ENCODE measurements around the gene GAGE13. TPM values are rescaled to one million over a fixed set of nuclear protein-coding genes. Genes with fewer than 3 reads are reported as not detected.

GAGE13 gene
- total and polyA plus RNA-seq, 9 of the 15 experiments (the other 6 are each of a cell fraction or from before 2014, with no cell fraction given), result 31.6 to 506 (median 154) TPM

DNA sequence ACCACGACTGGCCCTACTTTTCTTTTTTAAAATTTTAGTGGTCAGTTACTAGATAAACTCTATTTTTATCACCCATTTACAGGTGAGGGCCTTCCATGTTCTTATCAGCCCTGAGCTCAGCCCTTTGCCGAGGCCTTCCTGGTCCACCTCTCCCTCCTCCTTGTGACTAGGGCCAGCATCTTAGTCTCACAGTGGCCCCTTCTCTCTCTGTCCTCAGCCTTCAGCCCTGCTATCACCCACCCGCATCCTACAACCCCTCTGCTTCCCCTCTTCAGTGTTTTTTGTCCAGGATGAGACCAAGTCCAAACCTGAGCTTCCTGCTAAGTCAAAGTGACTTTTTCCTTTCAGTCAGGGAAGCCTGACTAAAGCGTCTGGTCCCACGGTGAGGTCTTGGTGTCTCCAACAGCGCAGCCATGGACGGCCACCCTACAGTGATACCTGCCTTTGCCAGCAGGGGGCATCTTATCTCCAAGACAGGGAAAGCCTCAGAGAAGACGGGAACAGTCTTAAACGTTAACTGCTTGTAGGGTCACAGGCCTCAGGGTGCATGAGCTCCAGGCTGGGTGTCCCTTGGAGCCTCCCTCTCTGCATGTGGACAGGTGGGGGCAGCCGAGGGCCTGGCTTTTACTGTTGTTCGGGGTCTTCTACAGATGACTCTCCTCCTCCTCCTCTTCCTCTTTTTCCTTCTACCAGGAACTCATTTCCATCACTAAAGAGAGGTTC lies 39.6 kb upstream of the GAGE13 start (continued):
- TF ChIP-seq, protein P1, sequence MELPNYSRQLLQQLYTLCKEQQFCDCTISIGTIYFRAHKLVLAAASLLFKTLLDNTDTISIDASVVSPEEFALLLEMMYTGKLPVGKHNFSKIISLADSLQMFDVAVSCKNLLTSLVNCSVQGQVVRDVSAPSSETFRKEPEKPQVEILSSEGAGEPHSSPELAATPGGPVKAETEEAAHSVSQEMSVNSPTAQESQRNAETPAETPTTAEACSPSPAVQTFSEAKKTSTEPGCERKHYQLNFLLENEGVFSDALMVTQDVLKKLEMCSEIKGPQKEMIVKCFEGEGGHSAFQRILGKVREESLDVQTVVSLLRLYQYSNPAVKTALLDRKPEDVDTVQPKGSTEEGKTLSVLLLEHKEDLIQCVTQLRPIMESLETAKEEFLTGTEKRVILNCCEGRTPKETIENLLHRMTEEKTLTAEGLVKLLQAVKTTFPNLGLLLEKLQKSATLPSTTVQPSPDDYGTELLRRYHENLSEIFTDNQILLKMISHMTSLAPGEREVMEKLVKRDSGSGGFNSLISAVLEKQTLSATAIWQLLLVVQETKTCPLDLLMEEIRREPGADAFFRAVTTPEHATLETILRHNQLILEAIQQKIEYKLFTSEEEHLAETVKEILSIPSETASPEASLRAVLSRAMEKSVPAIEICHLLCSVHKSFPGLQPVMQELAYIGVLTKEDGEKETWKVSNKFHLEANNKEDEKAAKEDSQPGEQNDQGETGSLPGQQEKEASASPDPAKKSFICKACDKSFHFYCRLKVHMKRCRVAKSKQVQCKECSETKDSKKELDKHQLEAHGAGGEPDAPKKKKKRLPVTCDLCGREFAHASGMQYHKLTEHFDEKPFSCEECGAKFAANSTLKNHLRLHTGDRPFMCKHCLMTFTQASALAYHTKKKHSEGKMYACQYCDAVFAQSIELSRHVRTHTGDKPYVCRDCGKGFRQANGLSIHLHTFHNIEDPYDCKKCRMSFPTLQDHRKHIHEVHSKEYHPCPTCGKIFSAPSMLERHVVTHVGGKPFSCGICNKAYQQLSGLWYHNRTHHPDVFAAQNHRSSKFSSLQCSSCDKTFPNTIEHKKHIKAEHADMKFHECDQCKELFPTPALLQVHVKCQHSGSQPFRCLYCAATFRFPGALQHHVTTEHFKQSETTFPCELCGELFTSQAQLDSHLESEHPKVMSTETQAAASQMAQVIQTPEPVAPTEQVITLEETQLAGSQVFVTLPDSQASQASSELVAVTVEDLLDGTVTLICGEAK (IDR thresholded peaks at IDR 0.05), result no peak
- TF ChIP-seq, protein P1 (CRISPR knock-in tag; IDR thresholded peaks at IDR 0.05), result no peak
- TF ChIP-seq, protein P2, sequence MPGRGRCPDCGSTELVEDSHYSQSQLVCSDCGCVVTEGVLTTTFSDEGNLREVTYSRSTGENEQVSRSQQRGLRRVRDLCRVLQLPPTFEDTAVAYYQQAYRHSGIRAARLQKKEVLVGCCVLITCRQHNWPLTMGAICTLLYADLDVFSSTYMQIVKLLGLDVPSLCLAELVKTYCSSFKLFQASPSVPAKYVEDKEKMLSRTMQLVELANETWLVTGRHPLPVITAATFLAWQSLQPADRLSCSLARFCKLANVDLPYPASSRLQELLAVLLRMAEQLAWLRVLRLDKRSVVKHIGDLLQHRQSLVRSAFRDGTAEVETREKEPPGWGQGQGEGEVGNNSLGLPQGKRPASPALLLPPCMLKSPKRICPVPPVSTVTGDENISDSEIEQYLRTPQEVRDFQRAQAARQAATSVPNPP (IDR thresholded peaks at IDR 0.05; ENCODE audit: borderline replicate concordance, insufficient read depth, insufficient read length), result no peak
- TF ChIP-seq TBP (optimal IDR thresholded peaks at IDR 0.05; ENCODE audit: low read depth, low read length) (no peak), TAF15 (IDR thresholded peaks at IDR 0.05; ENCODE audit: low read depth, low read length) (no peak), ARNT (IDR thresholded peaks at IDR 0.05) (no peak), HLTF (IDR thresholded peaks at IDR 0.05) (no peak), ZFP36 (IDR thresholded peaks at IDR 0.05; ENCODE audit: low read depth, low read length, partially characterized antibody) (no peak), RAD21 (CRISPR knock-in tag; conservative IDR thresholded peaks at IDR 0.05 in 1 of 2, IDR thresholded peaks at IDR 0.05 in 1 of 2) (peak; percentile 58 to 85), RBBP5 (IDR thresholded peaks at IDR 0.05; ENCODE audit: borderline replicate concordance, insufficient read depth, low read length, poor library complexity, severe bottlenecking) (no peak), CBX1 (IDR thresholded peaks at IDR 0.05; ENCODE audit: low read depth) (no peak), ZNF75A (CRISPR knock-in tag; IDR thresholded peaks at IDR 0.05) (no peak), HIVEP1 (CRISPR knock-in tag; IDR thresholded peaks at IDR 0.05) (no peak)
- TF ChIP-seq, protein P3, sequence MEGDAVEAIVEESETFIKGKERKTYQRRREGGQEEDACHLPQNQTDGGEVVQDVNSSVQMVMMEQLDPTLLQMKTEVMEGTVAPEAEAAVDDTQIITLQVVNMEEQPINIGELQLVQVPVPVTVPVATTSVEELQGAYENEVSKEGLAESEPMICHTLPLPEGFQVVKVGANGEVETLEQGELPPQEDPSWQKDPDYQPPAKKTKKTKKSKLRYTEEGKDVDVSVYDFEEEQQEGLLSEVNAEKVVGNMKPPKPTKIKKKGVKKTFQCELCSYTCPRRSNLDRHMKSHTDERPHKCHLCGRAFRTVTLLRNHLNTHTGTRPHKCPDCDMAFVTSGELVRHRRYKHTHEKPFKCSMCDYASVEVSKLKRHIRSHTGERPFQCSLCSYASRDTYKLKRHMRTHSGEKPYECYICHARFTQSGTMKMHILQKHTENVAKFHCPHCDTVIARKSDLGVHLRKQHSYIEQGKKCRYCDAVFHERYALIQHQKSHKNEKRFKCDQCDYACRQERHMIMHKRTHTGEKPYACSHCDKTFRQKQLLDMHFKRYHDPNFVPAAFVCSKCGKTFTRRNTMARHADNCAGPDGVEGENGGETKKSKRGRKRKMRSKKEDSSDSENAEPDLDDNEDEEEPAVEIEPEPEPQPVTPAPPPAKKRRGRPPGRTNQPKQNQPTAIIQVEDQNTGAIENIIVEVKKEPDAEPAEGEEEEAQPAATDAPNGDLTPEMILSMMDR (IDR thresholded peaks at IDR 0.05 in 2 of 3, conservative IDR thresholded peaks at IDR 0.05 in 1 of 3; ENCODE audit: insufficient read depth in 2 of 3, low read depth in 1 of 3, low read length in 3 of 3), result peak; percentile 73 to 90 (median 76)

Measured in K562 (cell line).